GM19455 (cell line): ENCODE measurements around the gene CEP192.
"Not testable (repeated sequence)": the region's sequence is repeated elsewhere in the genome, so short reads cannot be mapped to it uniquely, and the experiment has no call there.

Experiments used
- ATAC-seq: cut with Tn5 transposase; IDR thresholded peaks from one replicate; pipeline ENCODE4 v1.9.1; 2021; ENCODE audit not compliant: unreplicated experiment

CEP192 gene

DNA sequence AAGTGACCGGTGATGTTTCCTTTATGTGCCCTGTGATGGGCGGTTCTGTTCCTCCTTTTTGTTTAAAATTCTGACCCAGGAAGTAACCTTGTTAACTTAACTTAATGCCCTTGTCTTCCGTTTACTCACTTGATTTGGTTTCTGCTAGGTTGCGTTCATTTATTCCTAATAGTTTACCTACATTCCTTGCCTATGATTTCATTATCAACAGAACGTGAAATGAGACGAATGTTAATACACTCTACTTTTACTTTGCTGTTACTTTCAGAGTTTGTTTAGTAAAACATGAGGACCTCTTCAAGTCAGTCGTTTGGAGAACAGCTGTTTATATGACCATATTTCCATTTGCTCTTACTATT lies 638 bp downstream of the CEP192 start:
- ATAC-seq, result no peak

DNA sequence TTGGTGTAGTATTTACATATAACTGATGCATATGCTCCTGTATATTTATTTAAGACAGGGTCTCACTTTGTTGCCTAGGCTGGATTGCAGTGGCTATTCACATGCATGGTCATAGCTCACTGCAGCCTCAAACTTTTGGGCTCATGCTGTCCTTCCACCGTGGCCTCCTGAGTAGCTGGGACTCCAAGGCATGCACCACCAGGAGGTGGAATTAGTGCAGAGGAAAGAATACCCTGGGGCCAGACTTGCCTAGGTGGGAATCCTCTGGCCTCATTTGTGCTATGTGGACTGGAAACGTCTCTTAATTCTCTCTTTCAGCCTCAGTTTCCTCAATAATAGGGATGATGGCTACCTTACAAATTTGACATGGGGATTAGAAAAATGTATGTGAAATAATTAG lies 2.3 kb downstream of the CEP192 start:
- ATAC-seq, result no peak

GRCh38 chr18:12995424-12995823 lies 4.3 kb downstream of the CEP192 start:
- ATAC-seq, result no peak

- ATAC-seq, result no peak
Measured at GRCh38 chr18:12995952-12996477, 4.9 kb downstream of the CEP192 start.

DNA sequence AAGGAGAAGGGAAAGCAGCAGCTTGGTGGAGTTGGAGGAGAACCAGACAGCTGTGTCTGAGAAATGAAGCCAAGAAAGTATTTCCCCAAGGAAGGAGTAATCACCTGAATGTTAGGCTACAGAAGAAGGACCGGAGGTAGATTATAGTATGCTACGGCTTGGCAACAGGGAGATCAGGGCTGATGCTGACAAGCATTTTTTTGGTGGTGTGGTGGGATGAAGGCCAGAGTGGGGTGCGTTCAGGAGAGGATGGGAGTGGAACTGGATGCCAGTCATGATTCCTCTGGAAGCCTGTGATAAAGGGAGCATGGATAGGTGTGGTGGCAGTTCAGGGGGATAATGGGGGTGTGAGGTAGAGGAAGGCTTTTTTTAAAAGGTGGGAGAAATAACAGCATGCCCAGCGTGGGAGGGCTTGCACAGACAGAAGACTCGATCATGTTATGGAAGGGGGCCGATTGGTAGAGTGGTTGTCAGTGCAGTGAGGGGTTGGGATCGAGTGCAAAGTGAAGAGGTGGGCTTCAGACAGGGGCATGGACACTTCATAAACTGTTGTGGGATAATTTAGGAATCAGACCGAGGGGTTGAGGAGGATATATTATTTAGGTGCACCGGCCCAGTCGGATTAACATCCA lies 5.6 kb downstream of the CEP192 start:
- ATAC-seq, result no peak

- not testable (repeated sequence) for ATAC-seq
Measured at GRCh38 chr18:12997330-12997729, 6.2 kb downstream of the CEP192 start.

DNA sequence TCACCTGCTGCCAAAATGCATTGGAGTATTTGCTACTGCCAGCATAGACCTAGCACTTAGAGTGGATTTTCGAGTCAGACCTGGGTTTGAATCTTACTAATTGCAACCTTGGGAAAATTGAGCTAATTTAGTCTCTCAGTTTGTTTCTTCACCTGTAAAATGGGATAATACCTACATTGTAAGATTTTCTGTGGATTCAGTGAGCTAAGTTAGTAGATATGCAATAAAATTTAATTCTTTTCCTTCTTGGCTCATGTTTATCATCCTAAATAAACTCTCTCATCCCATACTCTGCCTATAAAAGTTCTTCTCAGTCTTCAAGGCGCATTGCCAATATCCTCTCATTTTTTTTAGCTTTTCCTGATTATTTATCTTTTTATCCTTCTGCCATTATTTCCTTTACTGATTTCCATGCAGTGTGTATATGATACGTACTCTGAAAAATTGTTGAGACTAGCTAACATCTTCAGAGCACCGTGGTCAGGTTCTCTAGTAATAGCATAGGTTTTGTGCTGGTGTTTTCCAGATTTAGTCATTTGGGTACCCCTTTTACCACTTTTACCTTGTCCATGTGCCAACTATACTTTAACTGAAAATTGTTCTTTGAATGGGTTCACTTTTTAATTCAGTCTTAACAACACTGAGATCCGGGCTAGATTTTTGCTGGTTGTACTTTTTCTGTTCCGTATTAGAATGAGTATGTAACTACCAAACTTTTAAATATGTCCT lies 7.3 kb downstream of the CEP192 start:
- ATAC-seq, result no peak

- no peak for ATAC-seq
Measured at GRCh38 chr18:13003466-13003896, 12.3 kb downstream of the CEP192 start.

DNA sequence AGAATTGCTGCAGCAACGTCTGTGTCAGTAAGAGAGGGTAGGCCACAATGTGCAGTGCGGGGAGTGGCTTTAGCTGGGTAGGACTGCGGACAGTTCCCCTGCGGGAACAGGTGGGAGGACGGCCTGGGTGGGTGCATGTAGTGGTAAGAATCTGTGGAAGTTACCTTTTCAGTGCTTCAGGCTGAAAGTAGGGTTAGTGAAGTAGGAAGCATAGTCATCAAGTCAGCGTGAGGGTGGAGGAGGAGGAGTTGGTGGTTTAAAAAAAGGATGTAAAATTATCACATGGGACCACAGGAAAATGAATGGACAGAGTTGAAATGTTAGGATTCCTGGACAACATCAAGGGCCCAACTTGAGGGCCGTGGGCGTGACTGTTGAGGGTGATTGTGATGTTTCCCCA lies 13.2 kb downstream of the CEP192 start:
- ATAC-seq, result no peak

DNA sequence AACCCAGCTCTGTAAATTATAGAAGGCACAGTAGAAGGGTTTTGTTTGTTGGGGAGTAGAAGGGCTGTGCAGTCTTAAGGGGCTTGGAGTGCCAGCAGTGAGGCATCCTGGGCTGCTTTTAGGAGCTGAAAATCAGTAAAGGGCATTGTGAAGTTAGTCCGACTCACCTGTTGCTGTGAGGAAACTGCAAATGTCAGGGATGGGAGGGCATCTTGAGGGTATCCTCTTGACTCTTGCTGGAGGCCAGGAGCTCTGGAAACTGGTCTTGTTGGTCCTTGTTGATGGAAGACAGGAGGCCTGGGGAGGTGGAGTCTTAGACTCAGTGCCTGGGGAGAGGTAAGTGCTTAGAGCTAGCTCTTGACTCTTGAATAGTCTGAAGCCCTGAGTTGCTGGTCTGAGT lies 14.1 kb downstream of the CEP192 start:
- ATAC-seq, result no peak

- no peak for ATAC-seq
Measured at GRCh38 chr18:13006531-13007247, 15.5 kb downstream of the CEP192 start.

DNA sequence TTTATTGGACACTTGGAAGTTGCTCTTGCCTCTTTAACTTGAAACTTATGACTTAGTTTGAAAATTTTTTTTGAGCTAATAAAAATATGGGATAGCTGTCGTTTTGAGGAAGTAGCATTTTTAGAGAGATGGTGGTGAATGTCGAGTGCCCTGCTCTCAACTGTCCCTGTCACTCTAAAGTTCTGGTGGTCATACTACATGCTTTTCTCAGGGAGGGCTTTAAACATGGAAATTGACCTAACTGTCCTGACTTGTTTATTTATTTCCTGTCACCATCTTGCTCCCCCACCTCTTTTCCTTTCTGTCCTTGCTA lies 16.0 kb downstream of the CEP192 start:
- ATAC-seq, result no peak

- ATAC-seq, result no peak
Measured at GRCh38 chr18:13011719-13012118, 20.6 kb downstream of the CEP192 start.

- ATAC-seq, result no peak
Measured at GRCh38 chr18:13014232-13014631, 23.1 kb downstream of the CEP192 start.

- ATAC-seq, result no peak
Measured at GRCh38 chr18:13014818-13015217, 23.7 kb downstream of the CEP192 start.

GRCh38 chr18:13017247-13017875 lies 26.2 kb downstream of the CEP192 start:
- no peak for ATAC-seq

DNA sequence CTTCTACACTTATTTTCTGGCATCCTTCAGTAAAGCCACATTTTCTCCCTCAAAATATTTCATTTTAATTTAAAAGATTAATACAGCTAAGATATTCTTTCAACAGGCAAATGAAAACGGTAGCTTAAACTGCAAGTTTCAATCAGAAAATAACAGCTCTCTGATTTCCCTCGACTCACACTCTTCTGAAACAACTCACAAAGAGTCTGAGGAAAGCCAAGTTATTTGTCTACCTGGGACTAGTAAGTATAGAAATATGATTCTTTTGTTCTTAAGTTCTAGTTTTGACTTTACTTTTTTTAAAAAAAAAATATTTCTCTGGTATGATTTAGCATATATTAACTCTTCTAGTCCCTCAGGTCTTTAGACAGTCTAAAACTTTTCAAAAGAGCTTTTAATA lies 27.2 kb downstream of the CEP192 start:
- no peak for ATAC-seq

GRCh38 chr18:13019301-13019700 lies 28.1 kb downstream of the CEP192 start:
- ATAC-seq, result no peak

- ATAC-seq, result no peak
Measured at GRCh38 chr18:13022644-13023043, 31.5 kb downstream of the CEP192 start.

DNA sequence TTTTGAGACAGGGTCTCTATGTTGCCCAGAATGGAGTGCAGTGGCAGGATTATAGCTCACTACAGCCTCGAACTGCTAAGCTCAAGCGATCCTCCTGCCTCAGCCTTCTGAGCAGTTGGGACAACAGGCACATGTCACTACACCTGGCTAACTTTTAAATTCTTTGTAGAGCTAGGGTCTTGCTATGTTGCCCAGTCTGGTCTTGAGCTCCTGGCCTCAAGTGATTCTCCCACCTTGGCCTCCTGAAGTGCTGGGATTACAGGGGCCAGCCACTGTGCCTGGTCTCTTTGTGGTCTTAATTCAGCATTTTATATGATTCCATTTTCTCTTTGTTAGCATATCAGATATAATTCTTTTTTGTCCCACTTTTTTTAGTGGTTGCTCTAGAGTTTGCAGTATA lies 34.1 kb downstream of the CEP192 start:
- ATAC-seq, result no peak

DNA sequence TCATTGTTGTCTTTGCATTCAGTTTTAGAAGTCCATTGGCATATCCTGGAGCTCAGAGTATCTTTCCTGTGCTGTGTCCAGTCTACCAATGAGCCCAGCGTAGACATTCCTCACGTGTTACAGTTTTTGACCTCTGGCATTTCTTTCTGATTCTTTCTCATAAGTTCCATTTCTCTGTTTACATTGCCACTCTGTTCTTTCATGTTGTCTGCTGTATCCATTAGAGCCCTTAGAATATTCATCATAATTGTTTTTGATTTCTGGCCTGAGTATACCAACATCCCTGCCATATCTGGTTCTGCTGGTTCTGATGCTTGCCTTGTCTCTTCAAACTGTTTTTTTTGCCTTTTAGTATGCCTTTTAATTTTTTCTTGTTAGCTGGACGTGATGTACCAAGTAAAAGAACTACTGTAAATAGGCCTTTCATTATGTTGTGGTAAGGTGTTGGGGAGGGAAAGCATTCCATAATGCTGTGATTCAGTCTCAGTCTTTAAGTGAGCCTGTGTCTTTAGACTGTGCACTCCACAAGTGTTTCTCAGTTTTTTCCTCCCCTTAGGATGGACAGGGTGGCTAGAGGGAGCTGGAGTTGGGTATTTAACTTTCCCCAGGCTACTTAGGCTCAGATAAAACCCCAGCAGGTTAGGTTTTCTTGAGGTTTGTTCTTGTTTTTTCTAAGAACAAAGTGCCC lies 35.6 kb downstream of the CEP192 start:
- ATAC-seq, result no peak
